ENCODE results near the gene TAF9.

Gene TAF9

DNA sequence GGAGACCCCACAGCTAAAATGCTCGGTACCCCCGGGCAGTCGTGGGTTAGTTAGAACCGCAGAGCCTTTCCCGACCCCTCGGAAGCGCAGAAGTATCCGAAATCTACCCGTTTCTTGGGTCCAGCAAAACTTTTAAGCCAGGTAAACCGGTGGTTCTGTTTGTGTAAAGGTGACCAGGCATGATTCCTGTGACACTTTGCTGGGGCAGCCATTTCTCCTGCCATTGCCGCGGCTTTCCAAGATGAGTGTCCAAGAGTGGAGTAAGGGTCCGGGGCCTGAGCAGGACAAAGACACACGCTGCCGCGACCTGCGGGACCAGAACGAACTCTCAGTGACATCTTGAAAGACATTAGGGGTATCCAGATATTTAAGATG lies 46.3 kb upstream of the TAF9 start:
- no peak overlapping the region for H3K27ac ChIP-seq
- peak overlapping the region; percentile 38; the same call in 1 of the 2 replicates for H3K9ac ChIP-seq
- peak overlapping the region; percentile 53; the same call in 1 of the 2 replicates for H2AFZ ChIP-seq (ENCODE audit: low read depth)

DNA sequence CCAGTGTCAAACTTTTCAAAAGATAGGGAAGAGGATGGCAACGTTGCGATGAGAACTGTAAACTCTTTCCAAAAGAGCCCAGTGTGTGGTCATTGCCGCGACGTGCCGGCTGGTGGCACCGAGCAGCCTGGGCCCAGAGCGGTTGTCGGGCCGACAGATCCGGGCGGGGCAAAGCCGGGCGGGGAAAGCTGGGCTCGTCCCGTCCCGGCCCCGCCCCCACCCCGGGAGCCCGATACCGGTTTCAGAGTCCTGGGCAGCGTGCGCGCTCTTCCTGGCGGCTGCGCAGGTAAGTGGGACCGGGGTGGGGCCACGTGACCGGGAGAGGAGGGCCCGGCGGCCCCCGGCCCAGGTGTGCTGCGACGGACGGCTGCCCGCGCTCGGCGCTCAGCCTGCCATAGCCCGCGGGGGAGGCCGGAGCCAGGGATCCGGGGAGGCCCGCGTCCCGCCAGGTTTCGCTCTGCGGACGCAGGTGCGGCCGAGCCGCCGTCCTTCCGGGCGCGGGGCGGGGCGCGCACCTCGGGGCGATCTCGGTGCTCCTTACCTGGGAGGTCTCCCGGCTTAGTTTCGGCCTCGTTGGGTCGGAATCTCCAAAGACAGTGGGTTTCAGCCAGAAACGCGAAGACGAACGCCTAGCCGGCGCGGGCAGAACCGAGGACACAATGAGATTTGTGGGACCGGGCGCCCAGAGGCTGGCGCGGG lies 45.7 kb upstream of the TAF9 start, which contains the start of gene MARVELD2:
Gene MARVELD2, plus strand, starts transcription at position 232 of the 699 bp plus-strand sequence. CDS start 4,270 bp downstream, outside the sequence.
- no peaks in the 10 kb centered on the region for H3K4me1 ChIP-seq (ENCODE audit: low read depth, poor library complexity, severe bottlenecking)
- no peaks in the 10 kb centered on the region for H3K79me2 ChIP-seq (ENCODE audit: insufficient read depth, low read depth)
- no peak within 1 kb of the TSS for H3K27ac ChIP-seq
- H3K4me2 ChIP-seq = peak within 1 kb of the TSS; percentile 58
- H3K4me3 ChIP-seq (IDR thresholded peaks at IDR 0.05; ENCODE audit: insufficient read depth, low read depth, low read length) = no peak within 1 kb of the TSS
- H3K9ac ChIP-seq = peak within 1 kb of the TSS; percentile 38; the same call in 1 of the 2 replicates
- TF ChIP-seq, protein P1, sequence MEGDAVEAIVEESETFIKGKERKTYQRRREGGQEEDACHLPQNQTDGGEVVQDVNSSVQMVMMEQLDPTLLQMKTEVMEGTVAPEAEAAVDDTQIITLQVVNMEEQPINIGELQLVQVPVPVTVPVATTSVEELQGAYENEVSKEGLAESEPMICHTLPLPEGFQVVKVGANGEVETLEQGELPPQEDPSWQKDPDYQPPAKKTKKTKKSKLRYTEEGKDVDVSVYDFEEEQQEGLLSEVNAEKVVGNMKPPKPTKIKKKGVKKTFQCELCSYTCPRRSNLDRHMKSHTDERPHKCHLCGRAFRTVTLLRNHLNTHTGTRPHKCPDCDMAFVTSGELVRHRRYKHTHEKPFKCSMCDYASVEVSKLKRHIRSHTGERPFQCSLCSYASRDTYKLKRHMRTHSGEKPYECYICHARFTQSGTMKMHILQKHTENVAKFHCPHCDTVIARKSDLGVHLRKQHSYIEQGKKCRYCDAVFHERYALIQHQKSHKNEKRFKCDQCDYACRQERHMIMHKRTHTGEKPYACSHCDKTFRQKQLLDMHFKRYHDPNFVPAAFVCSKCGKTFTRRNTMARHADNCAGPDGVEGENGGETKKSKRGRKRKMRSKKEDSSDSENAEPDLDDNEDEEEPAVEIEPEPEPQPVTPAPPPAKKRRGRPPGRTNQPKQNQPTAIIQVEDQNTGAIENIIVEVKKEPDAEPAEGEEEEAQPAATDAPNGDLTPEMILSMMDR (conservative IDR thresholded peaks at IDR 0.05; ENCODE audit: low read depth, low read length) = no peak
- no peaks in the 10 kb centered on the region for H4K20me1 ChIP-seq (ENCODE audit: insufficient read depth)
- H3K27me3 ChIP-seq (ENCODE audit: insufficient read depth, low read depth) = no peaks in the 10 kb centered on the region
- H2AFZ ChIP-seq (ENCODE audit: low read depth) = peak within 1 kb of the TSS; percentile 53; the same call in 1 of the 2 replicates
- no peaks in the 10 kb centered on the region for H3K36me3 ChIP-seq (ENCODE audit: insufficient read depth)

More for the DNA sequence above, 46.3 kb upstream of the TAF9 start:
- Histone ChIP-seq H3K4me2 (peak overlapping the region; percentile 58), H3K27me3 (ENCODE audit: insufficient read depth, low read depth) (no peaks in the 10 kb centered on the region), H3K36me3 (ENCODE audit: insufficient read depth) (no peaks in the 10 kb centered on the region), H3K4me1 (ENCODE audit: low read depth, poor library complexity, severe bottlenecking) (no peaks in the 10 kb centered on the region), H3K79me2 (ENCODE audit: insufficient read depth, low read depth) (no peaks in the 10 kb centered on the region), H4K20me1 (ENCODE audit: insufficient read depth) (no peaks in the 10 kb centered on the region), H3K4me3 (IDR thresholded peaks at IDR 0.05; ENCODE audit: insufficient read depth, low read depth, low read length) (no peak overlapping the region)
- TF ChIP-seq, protein P1 (conservative IDR thresholded peaks at IDR 0.05; ENCODE audit: low read depth, low read length) = no peak

- Histone ChIP-seq H3K27ac (peak overlapping the region; percentile 7; the same call in 1 of the 2 replicates), H3K4me3 (IDR thresholded peaks at IDR 0.05; ENCODE audit: insufficient read depth, low read depth, low read length) (no peak overlapping the region), H3K27me3 (ENCODE audit: insufficient read depth, low read depth) (no peaks in the 10 kb centered on the region), H3K9ac (no peak overlapping the region; the same call in 1 of the 2 replicates), H3K36me3 (ENCODE audit: insufficient read depth) (no peaks in the 10 kb centered on the region), H2AFZ (ENCODE audit: low read depth) (no peak overlapping the region), H4K20me1 (ENCODE audit: insufficient read depth) (no peaks in the 10 kb centered on the region), H3K4me1 (ENCODE audit: low read depth, poor library complexity, severe bottlenecking) (peaks cover 29% of the 10 kb centered on the region), H3K79me2 (ENCODE audit: insufficient read depth, low read depth) (no peaks in the 10 kb centered on the region), H3K4me2 (peak overlapping the region; percentile 29)
- TF ChIP-seq, protein P1 (conservative IDR thresholded peaks at IDR 0.05; ENCODE audit: low read depth, low read length) = no peak
Measured at GRCh38 chr5:69404659-69405330, 35.5 kb upstream of the TAF9 start.

- H2AFZ ChIP-seq (ENCODE audit: low read depth) = no peak overlapping the region
- TF ChIP-seq, protein P1 (conservative IDR thresholded peaks at IDR 0.05; ENCODE audit: low read depth, low read length) = no peak
- H3K4me3 ChIP-seq (IDR thresholded peaks at IDR 0.05; ENCODE audit: insufficient read depth, low read depth, low read length) = no peak overlapping the region
- H3K36me3 ChIP-seq (ENCODE audit: insufficient read depth) = no peaks in the 10 kb centered on the region
- H3K4me1 ChIP-seq (ENCODE audit: low read depth, poor library complexity, severe bottlenecking) = no peaks in the 10 kb centered on the region
- H3K9ac ChIP-seq = no peak overlapping the region
- no peaks in the 10 kb centered on the region for H4K20me1 ChIP-seq (ENCODE audit: insufficient read depth)
- no peak overlapping the region for H3K4me2 ChIP-seq
- H3K27ac ChIP-seq = no peak overlapping the region
- H3K27me3 ChIP-seq (ENCODE audit: insufficient read depth, low read depth) = no peaks in the 10 kb centered on the region
- H3K79me2 ChIP-seq (ENCODE audit: insufficient read depth, low read depth) = no peaks in the 10 kb centered on the region
Measured at GRCh38 chr5:69378376-69378775, 9.1 kb upstream of the TAF9 start.

Data from KMS-11 (cell line).